ENCODE measurements around the gene AK5. TPM values are rescaled to one million over a fixed set of nuclear protein-coding genes. Genes with fewer than 3 reads are reported as not detected.
A peak's percentile ranks its signal among the peaks of the same experiment; 100 is the strongest.
"Not testable (repeated sequence)": the region's sequence is repeated elsewhere in the genome, so short reads cannot be mapped to it uniquely, and the experiment has no call there.

Gene AK5
- polyA plus RNA-seq, 1 donor from 2014 or later: 2.7 TPM

GRCh38 chr1:77387553-77387952 is 105.7 kb downstream of the AK5 start:
- H3K9me3 Mint-ChIP-seq: peaks cover 0 to 2% (median 0%) of the 10 kb centered on the region in 3 donors
- H3K27me3 Mint-ChIP-seq: peaks cover 6% of the 10 kb centered on the region
- H3K4me1 Mint-ChIP-seq: no peaks in the 10 kb centered on the region
- no peak overlapping the region for H3K4me3 Mint-ChIP-seq
- no peak overlapping the region for H3K27ac Mint-ChIP-seq
- H3K36me3 Mint-ChIP-seq: peaks cover 2% of the 10 kb centered on the region

- H3K27ac Mint-ChIP-seq: no peak overlapping the region
- H3K4me3 Mint-ChIP-seq: no peak overlapping the region
- H3K27me3 Mint-ChIP-seq: peaks cover 6% of the 10 kb centered on the region
- no peaks in the 10 kb centered on the region for H3K4me1 Mint-ChIP-seq
- peaks cover 0 to 2% (median 0%) of the 10 kb centered on the region in 3 donors for H3K9me3 Mint-ChIP-seq
- peaks cover 2% of the 10 kb centered on the region for H3K36me3 Mint-ChIP-seq
Measured at GRCh38 chr1:77388661-77389060, 106.8 kb downstream of the AK5 start.

GRCh38 chr1:77392486-77392885 is 110.7 kb downstream of the AK5 start:
- no peak overlapping the region for H3K4me3 Mint-ChIP-seq
- no peak overlapping the region for H3K27ac Mint-ChIP-seq
- no peaks in the 10 kb centered on the region for H3K36me3 Mint-ChIP-seq
- peaks cover 3% of the 10 kb centered on the region for H3K27me3 Mint-ChIP-seq
- H3K4me1 Mint-ChIP-seq: no peaks in the 10 kb centered on the region
- peaks cover 0 to 2% (median 0%) of the 10 kb centered on the region in 3 donors for H3K9me3 Mint-ChIP-seq

- Mint-ChIP-seq H3K27me3 (peaks cover 6% of the 10 kb centered on the region), H3K4me1 (no peaks in the 10 kb centered on the region), H3K4me3 (no peak overlapping the region), H3K9me3 (peaks cover 0 to 2% (median 0%) of the 10 kb centered on the region in 3 donors), H3K27ac (no peak overlapping the region), H3K36me3 (no peaks in the 10 kb centered on the region)
Measured at GRCh38 chr1:77394166-77394565, 112.3 kb downstream of the AK5 start.

- Mint-ChIP-seq H3K4me3 (no peak overlapping the region), H3K9me3 (no peaks in the 10 kb centered on the region), H3K27ac (no peak overlapping the region), H3K4me1 (no peaks in the 10 kb centered on the region), H3K27me3 (peaks cover 6% of the 10 kb centered on the region), H3K36me3 (no peaks in the 10 kb centered on the region)
Measured at GRCh38 chr1:77395051-77395450, 113.2 kb downstream of the AK5 start.

GRCh38 chr1:77398152-77398551 is 116.3 kb downstream of the AK5 start:
- Mint-ChIP-seq H3K9me3 (no peaks in the 10 kb centered on the region), H3K4me3 (no peak overlapping the region), H3K4me1 (no peaks in the 10 kb centered on the region), H3K27ac (no peak overlapping the region), H3K27me3 (peaks cover 8% of the 10 kb centered on the region), H3K36me3 (no peaks in the 10 kb centered on the region)

- no peak overlapping the region for H3K27ac Mint-ChIP-seq
- no peaks in the 10 kb centered on the region for H3K36me3 Mint-ChIP-seq
- H3K4me3 Mint-ChIP-seq: no peak overlapping the region
- no peaks in the 10 kb centered on the region for H3K4me1 Mint-ChIP-seq
- H3K9me3 Mint-ChIP-seq: no peaks in the 10 kb centered on the region
- H3K27me3 Mint-ChIP-seq: peaks cover 8% of the 10 kb centered on the region
Measured at GRCh38 chr1:77399250-77400086, 117.6 kb downstream of the AK5 start.

- no peak overlapping the region for H3K27ac Mint-ChIP-seq
Measured at GRCh38 chr1:77400781-77401180, 119.0 kb downstream of the AK5 start.

GRCh38 chr1:77401384-77401783 is 119.6 kb downstream of the AK5 start:
- no peaks in the 10 kb centered on the region for H3K9me3 Mint-ChIP-seq
- H3K27ac Mint-ChIP-seq: no peak overlapping the region
- peaks cover 8% of the 10 kb centered on the region for H3K27me3 Mint-ChIP-seq
- no peaks in the 10 kb centered on the region for H3K4me1 Mint-ChIP-seq
- H3K36me3 Mint-ChIP-seq: no peaks in the 10 kb centered on the region
- no peak overlapping the region for H3K4me3 Mint-ChIP-seq

More at GRCh38 chr1:77400781-77401180, 119.0 kb downstream of the AK5 start:
- Mint-ChIP-seq H3K9me3 (no peaks in the 10 kb centered on the region), H3K4me1 (no peaks in the 10 kb centered on the region), H3K4me3 (no peak overlapping the region), H3K27me3 (peaks cover 8% of the 10 kb centered on the region), H3K36me3 (no peaks in the 10 kb centered on the region)

GRCh38 chr1:77405186-77405585 is 123.4 kb downstream of the AK5 start:
- H3K4me1 Mint-ChIP-seq: no peaks in the 10 kb centered on the region
- no peak overlapping the region for H3K27ac Mint-ChIP-seq

GRCh38 chr1:77406661-77407060 is 124.8 kb downstream of the AK5 start:
- Mint-ChIP-seq H3K4me3 (no peak overlapping the region), H3K36me3 (no peaks in the 10 kb centered on the region), H3K27ac (no peak overlapping the region), H3K4me1 (no peaks in the 10 kb centered on the region), H3K27me3 (peaks cover 20% of the 10 kb centered on the region), H3K9me3 (peaks cover 5 to 14% (median 7%) of the 10 kb centered on the region in 3 donors)

More at GRCh38 chr1:77405186-77405585, 123.4 kb downstream of the AK5 start:
- H3K27me3 Mint-ChIP-seq: peaks cover 14% of the 10 kb centered on the region
- peak overlapping the region in 1 of 4 donors; percentile 27 for H3K4me3 Mint-ChIP-seq
- H3K9me3 Mint-ChIP-seq: peaks cover 5 to 14% (median 7%) of the 10 kb centered on the region in 3 donors
- no peaks in the 10 kb centered on the region for H3K36me3 Mint-ChIP-seq

GRCh38 chr1:77407738-77408375 is 126.0 kb downstream of the AK5 start:
- Mint-ChIP-seq H3K4me1 (peaks cover 0 to 3% (median 0%) of the 10 kb centered on the region in 3 donors), H3K4me3 (no peak overlapping the region), H3K36me3 (no peaks in the 10 kb centered on the region), H3K27ac (no peak overlapping the region), H3K9me3 (peaks cover 5 to 14% (median 7%) of the 10 kb centered on the region in 3 donors), H3K27me3 (peaks cover 29% of the 10 kb centered on the region)

- H3K4me3 Mint-ChIP-seq, H3K36me3 Mint-ChIP-seq, H3K27ac Mint-ChIP-seq: not testable (repeated sequence)
- peaks cover 5 to 11% (median 6%) of the 10 kb centered on the region in 3 donors for H3K4me1 Mint-ChIP-seq
- H3K27me3 Mint-ChIP-seq: peaks cover 38% of the 10 kb centered on the region
- H3K9me3 Mint-ChIP-seq: peaks cover 5 to 14% (median 7%) of the 10 kb centered on the region in 3 donors
Measured at GRCh38 chr1:77408933-77409332, 127.1 kb downstream of the AK5 start.

- H3K9me3 Mint-ChIP-seq: peaks cover 7 to 14% (median 8%) of the 10 kb centered on the region in 3 donors
- no peak overlapping the region for H3K27ac Mint-ChIP-seq
- H3K4me1 Mint-ChIP-seq: peaks cover 7 to 12% (median 7%) of the 10 kb centered on the region in 3 donors
- peaks cover 2% of the 10 kb centered on the region for H3K36me3 Mint-ChIP-seq
- H3K27me3 Mint-ChIP-seq: peaks cover 55% of the 10 kb centered on the region
- H3K4me3 Mint-ChIP-seq: no peak overlapping the region
Measured at GRCh38 chr1:77412069-77412819, 130.4 kb downstream of the AK5 start.

All from IgD-negative memory B cell (primary cell).